HG03103 (cell line): ENCODE results near the gene ACP3.

Experiments used
- ATAC-seq: cut with Tn5 transposase; IDR thresholded peaks from one replicate; pipeline ENCODE4 v1.9.1; 2021; ENCODE audit warnings: low read depth; ENCODE audit not compliant: unreplicated experiment

Gene ACP3

DNA sequence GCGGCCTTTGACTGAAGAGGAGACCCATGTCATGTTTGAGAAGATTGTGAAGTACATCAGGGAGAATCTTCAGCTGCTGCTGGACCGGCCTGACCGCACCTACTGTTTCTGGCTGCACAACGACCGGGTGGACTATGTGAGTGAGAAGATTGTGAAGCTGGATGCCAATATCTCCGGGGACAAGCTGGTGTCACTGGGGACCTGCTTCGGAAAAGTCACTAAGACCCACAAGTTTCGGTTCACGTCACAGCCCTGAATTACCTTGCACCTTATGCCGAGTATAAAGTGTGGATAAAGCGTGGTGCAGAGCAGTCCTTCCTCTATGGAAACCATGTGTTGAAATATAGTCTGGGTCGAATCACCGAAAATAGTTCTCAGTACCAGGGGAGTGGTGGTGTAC, 84.0 kb downstream of the ACP3 start:
- ATAC-seq, result no peak

DNA sequence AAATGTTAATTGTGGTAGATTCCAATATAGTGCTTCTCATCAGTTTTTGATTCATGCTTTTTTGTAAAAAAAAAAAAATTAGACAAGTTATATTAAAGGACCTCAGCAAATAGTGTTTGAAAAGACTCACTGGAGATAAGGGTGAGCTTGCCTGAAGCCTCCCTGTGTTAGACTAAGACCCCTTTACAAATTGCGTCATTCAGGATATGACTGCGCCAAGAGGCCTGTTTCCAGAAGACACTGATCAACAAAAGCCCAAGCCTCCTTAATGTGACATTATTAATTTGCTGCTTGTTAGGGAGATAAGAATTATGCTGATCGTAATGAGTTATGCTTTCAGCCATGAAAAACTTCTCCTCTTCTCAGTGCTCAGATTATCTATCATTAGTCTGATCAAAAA, 87.1 kb downstream of the ACP3 start:
- no peak for ATAC-seq

DNA sequence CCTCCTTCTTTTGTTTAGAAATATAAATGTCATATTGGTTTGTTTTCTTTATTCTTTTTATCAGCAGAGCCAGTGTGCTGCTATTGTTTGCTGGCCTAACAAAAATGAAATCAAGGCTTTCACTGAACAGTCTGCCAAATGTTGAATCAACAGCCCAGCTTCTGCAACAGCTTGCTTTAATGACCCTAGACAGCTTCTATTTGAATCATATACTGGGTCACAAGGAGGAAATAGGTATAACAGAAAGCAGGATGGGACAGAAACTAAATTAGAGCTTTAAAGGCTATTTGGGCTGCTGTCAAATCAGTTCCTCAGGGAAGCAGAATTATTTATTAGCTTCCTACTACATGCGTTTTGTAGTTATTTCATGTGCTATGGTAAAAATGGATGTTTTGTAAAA, 88.0 kb downstream of the ACP3 start:
- no peak for ATAC-seq

DNA sequence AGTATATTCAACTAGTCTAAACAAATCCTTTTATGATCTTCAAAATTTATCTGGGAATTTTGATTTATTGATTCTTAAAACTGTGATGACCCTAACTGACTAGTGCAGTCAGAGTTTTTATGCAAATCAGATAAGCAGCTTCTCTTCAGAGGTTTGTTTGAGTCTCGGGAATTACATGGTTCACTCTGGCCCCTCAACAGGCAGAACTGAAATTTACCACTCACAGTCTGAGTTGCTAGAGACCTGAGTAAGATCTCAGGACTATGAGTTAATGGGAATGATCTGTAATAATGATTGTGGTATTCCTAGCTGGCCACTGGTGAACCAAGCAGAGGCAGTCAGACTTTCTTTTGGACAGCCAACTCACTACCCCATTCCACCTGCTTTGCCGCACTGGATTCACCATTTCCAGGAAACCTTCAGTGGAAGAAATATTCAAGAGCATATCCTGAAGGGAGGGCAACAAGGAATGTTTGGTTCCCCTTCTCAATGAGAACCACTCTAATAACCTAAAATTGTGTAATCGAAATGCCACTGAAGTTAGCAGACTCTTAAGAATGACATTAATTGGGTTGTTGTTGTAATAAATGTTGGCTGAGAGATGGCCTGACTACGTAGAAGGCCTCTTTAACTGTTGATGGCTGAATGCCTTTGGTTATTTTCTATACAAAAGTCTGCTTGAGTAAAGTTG, 88.5 kb downstream of the ACP3 start:
- no peak for ATAC-seq

- no peak for ATAC-seq
These were observed 89.4 kb downstream of the ACP3 start for GRCh38 chr3:132406587-132406986.

DNA sequence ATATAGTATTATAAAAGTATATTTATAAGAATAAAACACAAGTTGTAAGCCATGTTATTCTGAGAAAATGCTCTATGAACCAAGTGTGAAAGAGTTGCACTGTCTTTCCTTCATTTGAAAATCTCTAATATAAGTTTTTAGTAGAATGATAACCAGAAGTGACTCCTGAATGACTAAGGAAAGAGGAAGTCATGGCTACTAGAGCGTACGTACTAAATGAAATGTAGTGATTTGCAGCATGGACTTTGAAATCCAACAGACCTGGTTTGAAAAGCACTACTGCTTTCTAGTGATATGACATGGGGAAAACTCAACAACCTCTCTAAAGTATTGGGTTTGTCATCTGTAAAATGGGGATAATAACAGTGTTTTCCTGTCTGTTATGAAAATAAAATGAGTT, 89.8 kb downstream of the ACP3 start:
- no peak for ATAC-seq
